CD14-positive monocyte (primary cell): ENCODE results near the gene ADRM1. TPM values are rescaled to one million over a fixed set of nuclear protein-coding genes. Genes with fewer than 3 reads are reported as not detected.

Experiments used
- DNase-seq, 3 donors: peaks; one replicate each; pipeline ENCODE4 v3.0.0-alpha.2; 2011 to 2022
- H2AFZ ChIP-seq: 2 replicates; pipeline ENCODE4 v1.6.0; 2012; ENCODE audit warnings: mild to moderate bottlenecking, low read depth, low read length, inconsistent platforms; ENCODE audit not compliant: insufficient read depth, poor library complexity, severe bottlenecking
- H3K27ac ChIP-seq, 2 donors: 1 replicate in 1 of 2; 2 replicates in 1 of 2; pipeline ENCODE4 v1.5.1; 2012 to 2013; ENCODE audit warnings: low read length in 2 of 2, control low read depth in 1 of 2, inconsistent platforms in 1 of 2, low read depth in 1 of 2, mild to moderate bottlenecking in 1 of 2
- H3K27me3 ChIP-seq, 2 donors: one replicate each; pipeline versions ENCODE4 v1.6.0 to v1.6.1; 2011 to 2013; ENCODE audit warnings: low read length in 2 of 2; ENCODE audit not compliant: control insufficient read depth in 2 of 2, insufficient read depth in 2 of 2
- H3K36me3 ChIP-seq, 2 donors: replicated peaks in 1 of 2; 1 replicate in 1 of 2; 2 replicates in 1 of 2; pipeline versions ENCODE4 v1.5.1 to v1.6.1; 2012 to 2013; ENCODE audit warnings: low read length in 2 of 2, control low read depth in 1 of 2, inconsistent platforms in 1 of 2, mild to moderate bottlenecking in 1 of 2; ENCODE audit not compliant: insufficient read depth in 2 of 2, control insufficient read depth in 1 of 2
- H3K4me1 ChIP-seq, 2 donors: 1 replicate in 1 of 2; 2 replicates in 1 of 2; pipeline versions ENCODE4 v1.5.1 to v1.6.1; 2012 to 2013; ENCODE audit warnings: low read length in 2 of 2, control low read depth in 1 of 2, inconsistent platforms in 1 of 2, mild to moderate bottlenecking in 1 of 2, moderate library complexity in 1 of 2; ENCODE audit not compliant: insufficient read depth in 2 of 2, control insufficient read depth in 1 of 2
- H3K4me2 ChIP-seq: replicated peaks from 2 replicates; pipeline ENCODE3; 2012; ENCODE audit warnings: low read length, moderate library complexity, mild to moderate bottlenecking; ENCODE audit not compliant: poor library complexity, severe bottlenecking; ENCODE audit errors: extremely low read depth
- H3K4me3 ChIP-seq, 3 experiments: fragments of 200-600 bp in 1 of 3; sonication (generic) in 1 of 3; replicated peaks in 1 of 3; 1 replicate in 2 of 3; 2 replicates in 1 of 3; pipeline ENCODE4 v1.5.1; 2011 to 2013; ENCODE audit warnings: low read length in 3 of 3, mild to moderate bottlenecking in 3 of 3, control low read depth in 2 of 3, low read depth in 2 of 3, inconsistent platforms in 1 of 3, moderate library complexity in 1 of 3
- H3K79me2 ChIP-seq: 2 replicates; pipeline ENCODE4 v1.6.0; 2012; ENCODE audit warnings: mild to moderate bottlenecking, control low read depth, inconsistent platforms, low read length, moderate library complexity; ENCODE audit not compliant: insufficient read depth
- H3K9ac ChIP-seq: 2 replicates; pipeline ENCODE4 v1.6.0; 2017; ENCODE audit warnings: low read length, mild to moderate bottlenecking; ENCODE audit not compliant: insufficient read depth, poor library complexity, severe bottlenecking
- H3K9me3 ChIP-seq, 2 donors: replicated peaks in 1 of 2; 1 replicate in 1 of 2; 2 replicates in 1 of 2; pipeline versions ENCODE4 v1.5.1 to v1.6.1; 2012 to 2013; ENCODE audit warnings: low read length in 2 of 2, control low read depth in 1 of 2; ENCODE audit not compliant: control insufficient read depth in 1 of 2, insufficient read depth in 1 of 2
- H4K20me1 ChIP-seq: 2 replicates; pipeline ENCODE4 v1.6.0; 2012; ENCODE audit warnings: mild to moderate bottlenecking, low read length, control low read depth, moderate library complexity; ENCODE audit not compliant: insufficient read depth
- H3K27ac Mint-ChIP-seq, 7 donors: one replicate each; pipeline ENCODE4 v1.8.0; 2020; ENCODE audit warnings: mild to moderate bottlenecking in 7 of 7, mixed read lengths in 7 of 7, moderate library complexity in 6 of 7, inconsistent platforms in 2 of 7
- H3K27me3 Mint-ChIP-seq, 3 donors: one replicate each; pipeline ENCODE4 v1.8.0; 2021 to 2022; ENCODE audit warnings: low read depth in 3 of 3, mild to moderate bottlenecking in 3 of 3, mixed read lengths in 3 of 3, moderate library complexity in 3 of 3, inconsistent platforms in 1 of 3
- H3K36me3 Mint-ChIP-seq, 2 donors: one replicate each; pipeline ENCODE4 v1.8.0; 2020; ENCODE audit warnings: mixed read lengths in 2 of 2, inconsistent platforms in 1 of 2, mild to moderate bottlenecking in 1 of 2
- H3K4me1 Mint-ChIP-seq: one replicate; pipeline ENCODE4 v1.8.0; 2020; ENCODE audit warnings: mild to moderate bottlenecking, mixed read lengths
- H3K4me3 Mint-ChIP-seq, 2 donors: one replicate each; pipeline ENCODE4 v1.8.0; 2020; ENCODE audit warnings: mild to moderate bottlenecking in 2 of 2, mixed read lengths in 2 of 2, moderate library complexity in 1 of 2
- H3K9me3 Mint-ChIP-seq, 7 donors: one replicate each; pipeline ENCODE4 v1.8.0; 2020 to 2022; ENCODE audit warnings: mixed read lengths in 7 of 7, mild to moderate bottlenecking in 6 of 7, moderate library complexity in 6 of 7, inconsistent platforms in 2 of 7
- WGBS: methylation state at CpG from one replicate; pipeline ENCODE4 v1.1.5; 2013; ENCODE audit warnings: missing lambda C conversion rate; ENCODE audit not compliant: insufficient coverage; 5-methylcytosine and 5-hydroxymethylcytosine counted together
- intact Hi-C, 2 donors: fragments of 100-400 bp; cut with micrococcal nuclease; formaldehyde crosslinking; loops; one replicate each; pipeline versions ENCODE4 v1.15.0 to v1.15.1; 2023
- polyA plus RNA-seq, 3 donors: library from polyadenylated mRNA; depleted of rRNA in 1 of 3; unstranded in 2 of 3; stranded (reverse) in 1 of 3; fragments of 300-500 nt in 2 of 3; fragments of >200 nt in 1 of 3; fragmentation: Illumina TruSeq in 2 of 3; gene quantifications; 1 replicate in 2 of 3; 2 replicates in 1 of 3; pipeline ENCODE4 v1.2.3, GENCODE V29; 2012 to 2021
- TF ChIP-seq, protein P1 (sequence below): fragments of 200-600 bp; IDR thresholded peaks from one replicate; pipeline ENCODE4 v1.8.0; 2022; ENCODE audit warnings: antibody characterized with exemption, mild to moderate bottlenecking

ADRM1 gene
- polyA plus RNA-seq, 3 donors, result 63.3 to 81.5 (median 72.5) TPM

DNA sequence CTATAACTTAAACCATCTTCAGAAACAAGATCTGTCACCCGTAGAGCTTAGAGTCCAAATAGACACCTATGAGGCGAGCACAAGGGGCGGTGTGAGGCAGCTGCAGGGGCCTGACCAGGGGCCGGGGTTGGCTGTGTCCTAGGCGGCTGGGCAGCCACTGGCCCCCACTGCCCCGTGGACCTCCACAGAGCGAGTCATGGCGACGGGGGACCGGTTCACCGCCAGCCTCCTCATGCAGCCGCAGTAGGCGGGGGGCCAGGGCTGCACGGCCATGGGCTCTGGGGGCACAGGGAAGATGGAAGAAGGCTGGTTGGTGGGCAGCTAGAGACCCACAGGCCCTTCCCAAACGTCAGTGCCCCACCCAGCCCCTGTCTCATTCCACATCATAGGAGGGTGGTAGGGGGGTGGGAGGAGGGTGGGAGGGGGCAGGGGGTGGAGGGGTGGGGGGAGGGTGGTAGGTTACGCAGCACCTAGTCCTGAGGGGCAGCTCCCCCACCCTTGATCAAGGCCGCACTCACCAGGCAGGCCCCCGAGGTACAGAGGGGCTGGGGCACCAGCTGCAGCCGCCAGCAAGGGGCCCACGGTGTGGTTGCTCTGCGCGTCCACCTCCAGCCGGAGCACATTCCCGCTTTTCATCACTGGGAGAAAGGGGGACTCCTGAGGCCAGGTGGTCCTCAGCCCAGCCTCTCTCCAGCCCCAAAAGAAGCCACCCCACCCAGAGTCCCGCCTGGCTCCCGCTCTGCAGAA, 6.6 kb downstream of the ADRM1 start:
- no peak overlapping the region for H3K4me2 ChIP-seq
- peaks cover 11% of the 10 kb centered on the region for H3K4me1 Mint-ChIP-seq
- H3K27ac Mint-ChIP-seq, result peak overlapping the region in 1 of 7 donors; percentile 27
- intact Hi-C loops, result loop anchor here (10.0 kb wide), 4 partner anchors 185 to 625 kb away; partner anchors contain the start of genes GID8 (in 1 of the 2), LSM14B (in 1 of the 2) and OGFR (in 1 of the 2)
- no peak overlapping the region for H3K9ac ChIP-seq
- H3K79me2 ChIP-seq, result peaks cover 18% of the 10 kb centered on the region
- H2AFZ ChIP-seq, result no peak overlapping the region
- no peaks in the 10 kb centered on the region for H3K9me3 Mint-ChIP-seq
- peaks cover under 1 to 1% (median 1%) of the 10 kb centered on the region in 3 donors for H3K27me3 Mint-ChIP-seq
- peaks cover 40 to 52% of the 10 kb centered on the region in 2 donors for H3K36me3 Mint-ChIP-seq
- no peak overlapping the region for H3K27ac ChIP-seq
- H3K27me3 ChIP-seq, result no peaks in the 10 kb centered on the region
- peaks cover 44% of the 10 kb centered on the region for H4K20me1 ChIP-seq
- H3K4me1 ChIP-seq, result peaks cover 5 to 8% of the 10 kb centered on the region in 2 donors
- H3K9me3 ChIP-seq, result no peaks in the 10 kb centered on the region
- H3K4me3 ChIP-seq, result no peak overlapping the region
- 94% methylated on average over 12 of the region's 26 CpGs for WGBS
- no peak for DNase-seq
- TF ChIP-seq, protein P1, sequence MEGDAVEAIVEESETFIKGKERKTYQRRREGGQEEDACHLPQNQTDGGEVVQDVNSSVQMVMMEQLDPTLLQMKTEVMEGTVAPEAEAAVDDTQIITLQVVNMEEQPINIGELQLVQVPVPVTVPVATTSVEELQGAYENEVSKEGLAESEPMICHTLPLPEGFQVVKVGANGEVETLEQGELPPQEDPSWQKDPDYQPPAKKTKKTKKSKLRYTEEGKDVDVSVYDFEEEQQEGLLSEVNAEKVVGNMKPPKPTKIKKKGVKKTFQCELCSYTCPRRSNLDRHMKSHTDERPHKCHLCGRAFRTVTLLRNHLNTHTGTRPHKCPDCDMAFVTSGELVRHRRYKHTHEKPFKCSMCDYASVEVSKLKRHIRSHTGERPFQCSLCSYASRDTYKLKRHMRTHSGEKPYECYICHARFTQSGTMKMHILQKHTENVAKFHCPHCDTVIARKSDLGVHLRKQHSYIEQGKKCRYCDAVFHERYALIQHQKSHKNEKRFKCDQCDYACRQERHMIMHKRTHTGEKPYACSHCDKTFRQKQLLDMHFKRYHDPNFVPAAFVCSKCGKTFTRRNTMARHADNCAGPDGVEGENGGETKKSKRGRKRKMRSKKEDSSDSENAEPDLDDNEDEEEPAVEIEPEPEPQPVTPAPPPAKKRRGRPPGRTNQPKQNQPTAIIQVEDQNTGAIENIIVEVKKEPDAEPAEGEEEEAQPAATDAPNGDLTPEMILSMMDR, result no peak
- no peak overlapping the region for H3K4me3 Mint-ChIP-seq
- H3K36me3 ChIP-seq, result peaks cover 45 to 49% of the 10 kb centered on the region in 2 donors

DNA sequence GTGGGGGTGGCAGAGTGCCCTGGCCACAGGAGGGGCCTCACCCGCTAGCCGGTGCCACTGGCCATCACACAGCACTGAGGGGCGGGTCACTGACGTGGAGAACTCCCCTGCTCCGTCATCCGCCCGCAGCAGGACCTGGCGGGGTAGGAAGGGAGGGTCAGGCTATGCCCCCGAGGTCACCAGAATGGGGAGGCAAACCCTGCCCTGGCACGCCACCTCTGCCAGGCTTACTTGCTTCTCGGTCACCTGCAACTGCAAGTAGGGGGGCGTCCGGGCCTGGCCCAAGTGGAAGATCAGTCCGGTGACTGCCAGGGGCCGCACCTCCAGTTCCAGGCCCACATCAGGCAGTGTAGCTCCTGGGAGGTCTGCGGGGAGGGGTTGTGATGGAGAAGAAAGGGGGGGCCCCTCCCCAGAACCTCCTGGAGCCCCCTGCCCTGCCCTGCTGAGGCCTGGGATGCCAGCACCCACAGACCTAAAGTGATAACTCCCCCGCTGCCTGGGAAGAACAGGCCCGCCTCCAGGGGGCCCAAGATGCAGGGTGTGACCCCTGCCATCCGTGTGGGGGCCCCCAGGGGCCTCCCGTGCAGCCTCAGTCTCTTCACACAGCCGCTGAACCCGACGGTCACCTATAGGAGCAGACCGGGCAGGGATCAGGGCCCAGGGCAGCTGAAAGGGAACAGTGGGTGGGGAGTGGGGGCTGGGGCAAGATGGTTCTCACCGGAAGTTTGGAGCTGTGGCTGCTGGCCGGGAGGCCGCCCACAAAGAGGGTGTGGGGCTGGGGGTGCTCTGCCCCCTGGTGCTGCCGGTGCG, 7.4 kb downstream of the ADRM1 start:
- Mint-ChIP-seq H3K4me3 (no peak overlapping the region), H3K27ac (no peak overlapping the region), H3K9me3 (no peaks in the 10 kb centered on the region), H3K4me1 (peaks cover 4% of the 10 kb centered on the region), H3K27me3 (peaks cover under 1 to 1% (median 1%) of the 10 kb centered on the region in 3 donors), H3K36me3 (peaks cover 35 to 44% of the 10 kb centered on the region in 2 donors)
- peaks cover 0 to under 1% of the 10 kb centered on the region in 2 donors for H3K4me1 ChIP-seq
- H3K4me3 ChIP-seq, result no peak overlapping the region
- DNase-seq, result no peak
- no peaks in the 10 kb centered on the region for H3K9me3 ChIP-seq
- peaks cover 10% of the 10 kb centered on the region for H3K79me2 ChIP-seq
- TF ChIP-seq, protein P1, result no peak
- peaks cover 37% of the 10 kb centered on the region for H4K20me1 ChIP-seq
- no peak overlapping the region for H3K9ac ChIP-seq
- intact Hi-C loops, result loop anchor here (10.0 kb wide), 4 partner anchors 185 to 625 kb away; partner anchors contain the start of genes GID8 (in 1 of the 2), LSM14B (in 1 of the 2) and OGFR (in 1 of the 2)
- no peak overlapping the region for H3K4me2 ChIP-seq
- 91% methylated on average over 25 of the region's 29 CpGs for WGBS
- H3K27ac ChIP-seq, result no peak overlapping the region
- H2AFZ ChIP-seq, result no peak overlapping the region
- peaks cover 38 to 41% of the 10 kb centered on the region in 2 donors for H3K36me3 ChIP-seq
- no peaks in the 10 kb centered on the region for H3K27me3 ChIP-seq
